T-cell (primary cell): ENCODE measurements around the gene SPHKAP. TPM values are rescaled to one million over a fixed set of nuclear protein-coding genes. Genes with fewer than 3 reads are reported as not detected.

Experiments used
- ATAC-seq, 4 experiments: fragments of 200-7000 bp in 3 of 4; fragments of 150-1000 bp in 1 of 4; cut with Tn5 transposase; replicated peaks in 1 of 4; 1 replicate in 3 of 4; 2 replicates in 1 of 4; pipeline ENCODE4 v1.10.0; 2021; ENCODE audit warnings: moderate library complexity in 3 of 4, mild to moderate bottlenecking in 2 of 4, moderate number of reproducible peaks in 1 of 4
- CTCF ChIA-PET, 2 donors: fragments of 300-600 bp; sonication (Branson Sonifier 250); formaldehyde crosslinking; loops; one replicate each; lab custom pipeline; 2022; ENCODE audit warnings: antibody characterized with exemption in 2 of 2; lab: Charles Lee
- POLR2A ChIA-PET, 2 donors: fragments of 300-600 bp; sonication (Branson Sonifier 250); formaldehyde crosslinking; loops; one replicate each; lab custom pipeline; 2022; ENCODE audit warnings: antibody characterized with exemption in 2 of 2; lab: Charles Lee
- DNase-seq, 35 experiments: peaks; one replicate each; pipeline versions ENCODE4 v3.0.0 to v3.0.0-alpha.2; 2013 to 2023
- H3K27ac ChIP-seq: one replicate; pipeline ENCODE4 v1.5.1; 2013; ENCODE audit warnings: low read length
- H3K27me3 ChIP-seq, 2 experiments: replicated peaks in 1 of 2; 1 replicate in 1 of 2; 2 replicates in 1 of 2; pipeline versions ENCODE4 v1.6.1 to v1.7.0; 2013; ENCODE audit warnings: low read length in 1 of 2, mixed read lengths in 1 of 2; ENCODE audit not compliant: control insufficient read depth in 2 of 2, insufficient read depth in 2 of 2; ENCODE audit errors: extremely low read depth in 1 of 2
- H3K36me3 ChIP-seq, 2 donors: 1 replicate in 1 of 2; 2 replicates in 1 of 2; pipeline versions ENCODE4 v1.6.1 to v1.7.0; 2013; ENCODE audit warnings: low read length in 1 of 2; ENCODE audit not compliant: control insufficient read depth in 2 of 2, insufficient read depth in 1 of 2; ENCODE audit errors: extremely low read depth in 1 of 2
- H3K4me1 ChIP-seq, 2 experiments: 1 replicate in 1 of 2; 2 replicates in 1 of 2; pipeline versions ENCODE4 v1.6.1 to v1.7.0; 2013; ENCODE audit warnings: low read length in 2 of 2, mixed read lengths in 1 of 2; ENCODE audit not compliant: insufficient read depth in 2 of 2, control insufficient read depth in 1 of 2; ENCODE audit errors: extremely low read depth in 1 of 2
- H3K4me3 ChIP-seq, 2 donors: 1 replicate in 1 of 2; 2 replicates in 1 of 2; pipeline versions ENCODE4 v1.5.1 to v1.7.0; 2013; ENCODE audit warnings: mild to moderate bottlenecking in 2 of 2, low read length in 1 of 2, moderate library complexity in 1 of 2; ENCODE audit not compliant: control insufficient read depth in 1 of 2; ENCODE audit errors: extremely low read depth in 1 of 2
- H3K9me3 ChIP-seq: 2 replicates; pipeline ENCODE4 v1.7.0; 2013
- H3K27ac Mint-ChIP-seq, 2 donors: one replicate each; pipeline ENCODE4 v1.8.0; 2020 to 2021; ENCODE audit warnings: mild to moderate bottlenecking in 2 of 2, mixed read lengths in 2 of 2
- H3K27me3 Mint-ChIP-seq, 2 donors: one replicate each; pipeline ENCODE4 v1.8.0; 2021 to 2022; ENCODE audit warnings: mixed read lengths in 2 of 2
- H3K36me3 Mint-ChIP-seq: one replicate; pipeline ENCODE4 v1.8.0; 2021; ENCODE audit warnings: mixed read lengths
- H3K4me1 Mint-ChIP-seq, 3 donors: one replicate each; pipeline ENCODE4 v1.8.0; 2020 to 2022; ENCODE audit warnings: mixed read lengths in 3 of 3, mild to moderate bottlenecking in 1 of 3
- H3K4me3 Mint-ChIP-seq, 3 donors: one replicate each; pipeline ENCODE4 v1.8.0; 2020 to 2022; ENCODE audit warnings: mild to moderate bottlenecking in 3 of 3, mixed read lengths in 3 of 3, moderate library complexity in 3 of 3
- H3K9me3 Mint-ChIP-seq, 3 donors: one replicate each; pipeline ENCODE4 v1.8.0; 2020 to 2022; ENCODE audit warnings: mixed read lengths in 3 of 3
- WGBS: methylation state at CpG from one replicate; pipeline ENCODE4 v1.1.5; 2013; ENCODE audit warnings: missing lambda C conversion rate; ENCODE audit not compliant: insufficient coverage; 5-methylcytosine and 5-hydroxymethylcytosine counted together
- total RNA-seq, 35 experiments: library from RNA in 6 of 35; stranded (reverse) in 6 of 35; fragments of 120-200 nt in 1 of 35; gene quantifications; one replicate each; pipeline versions ENCODE4 v1.2.1 to v1.2.4 and lab custom pipeline; 2013 to 2026

SPHKAP gene
- total RNA-seq, 5 donors from 2014 or later (not counting 1 experiment from before 2014, with no cell fraction given) = not detected

- no peak overlapping the region for H3K4me3 ChIP-seq
- H3K9me3 Mint-ChIP-seq = peaks cover 9 to 10% (median 9%) of the 10 kb centered on the region in 3 donors
- no peaks in the 10 kb centered on the region for H3K4me1 ChIP-seq
- ChIA-PET CTCF (no interaction called here), POLR2A (no interaction called here)
- ATAC-seq (no peak), DNase-seq (no peak)
- H3K27me3 ChIP-seq = no peaks in the 10 kb centered on the region
- H3K4me1 Mint-ChIP-seq = no peaks in the 10 kb centered on the region
- no peak overlapping the region for H3K4me3 Mint-ChIP-seq
- no peaks in the 10 kb centered on the region for H3K27me3 Mint-ChIP-seq
- H3K9me3 ChIP-seq = no peaks in the 10 kb centered on the region
- no peaks in the 10 kb centered on the region for H3K36me3 ChIP-seq
- 74% methylated on average over 4 of the region's 8 CpGs for WGBS
- no peaks in the 10 kb centered on the region for H3K36me3 Mint-ChIP-seq
- no peak overlapping the region for H3K27ac Mint-ChIP-seq
- H3K27ac ChIP-seq = no peak overlapping the region
Observed at GRCh38 chr2:228105526-228106250, 75.8 kb downstream of the SPHKAP start.

DNA sequence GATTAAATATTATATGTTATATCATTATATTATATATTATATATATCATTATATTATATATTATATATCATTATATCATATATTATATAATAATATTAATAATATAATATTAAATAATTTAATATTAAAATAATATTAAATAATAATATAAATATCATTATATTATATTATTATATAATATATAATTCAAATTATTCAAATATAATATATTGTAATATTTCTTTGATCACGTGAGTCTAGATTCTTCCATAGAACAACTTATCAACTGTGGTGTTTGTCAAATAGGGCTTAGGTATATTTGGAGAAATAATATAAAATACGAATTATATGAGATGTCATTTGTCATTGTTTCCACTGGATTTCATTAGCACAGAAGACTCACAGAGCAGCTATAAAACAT, 77.3 kb downstream of the SPHKAP start:
- H3K9me3 ChIP-seq = no peaks in the 10 kb centered on the region
- no peak for DNase-seq
- H3K27me3 ChIP-seq = no peaks in the 10 kb centered on the region
- Mint-ChIP-seq H3K27me3 (no peaks in the 10 kb centered on the region), H3K36me3 (no peaks in the 10 kb centered on the region), H3K4me3 (no peak overlapping the region), H3K27ac (no peak overlapping the region), H3K4me1 (no peaks in the 10 kb centered on the region), H3K9me3 (peaks cover 12 to 18% (median 15%) of the 10 kb centered on the region in 3 donors)
- WGBS = no CpG with 5 or more reads among the region's 2 CpGs
- no peak overlapping the region for H3K4me3 ChIP-seq
- ChIA-PET CTCF (no interaction called here), POLR2A (no interaction called here)
- ATAC-seq = no peak
- H3K4me1 ChIP-seq = no peaks in the 10 kb centered on the region
- H3K36me3 ChIP-seq = no peaks in the 10 kb centered on the region
- H3K27ac ChIP-seq = no peak overlapping the region

GRCh38 chr2:228103379-228103778, 78.1 kb downstream of the SPHKAP start:
- POLR2A ChIA-PET = no interaction called here
- DNase-seq = no peak
- no peak overlapping the region for H3K27ac Mint-ChIP-seq
- no peak for ATAC-seq
- Histone ChIP-seq H3K9me3 (no peaks in the 10 kb centered on the region), H3K36me3 (no peaks in the 10 kb centered on the region), H3K4me1 (no peaks in the 10 kb centered on the region), H3K4me3 (no peak overlapping the region), H3K27ac (no peak overlapping the region), H3K27me3 (no peaks in the 10 kb centered on the region)
- WGBS = 51% methylated on average over 3 of the region's 5 CpGs
- no peaks in the 10 kb centered on the region for H3K27me3 Mint-ChIP-seq
- H3K4me1 Mint-ChIP-seq = no peaks in the 10 kb centered on the region
- no peak overlapping the region for H3K4me3 Mint-ChIP-seq
- peaks cover 17 to 21% (median 20%) of the 10 kb centered on the region in 3 donors for H3K9me3 Mint-ChIP-seq
- no peaks in the 10 kb centered on the region for H3K36me3 Mint-ChIP-seq
- CTCF ChIA-PET = no interaction called here

DNA sequence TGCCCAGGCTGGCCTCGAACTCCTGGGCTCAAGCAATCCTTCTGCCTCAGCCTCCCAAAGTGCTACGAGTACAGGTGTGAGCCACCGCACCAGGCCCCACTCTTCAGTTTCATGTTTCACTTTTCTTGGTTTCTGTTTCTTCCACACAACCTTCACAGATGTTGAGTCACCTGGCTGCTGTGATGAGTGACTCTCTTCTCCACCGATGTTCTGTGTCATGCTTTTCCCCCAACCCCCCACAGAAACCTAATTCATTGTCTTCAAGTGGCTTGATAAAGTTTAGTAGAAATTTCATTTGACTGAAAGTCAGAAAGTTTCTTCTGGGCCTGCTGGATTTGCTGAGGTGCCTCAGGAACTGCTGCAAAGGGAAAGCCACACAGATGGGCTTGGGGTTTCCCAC, 78.5 kb downstream of the SPHKAP start:
- Mint-ChIP-seq H3K4me3 (no peak overlapping the region), H3K9me3 (peaks cover 17 to 21% (median 20%) of the 10 kb centered on the region in 3 donors), H3K4me1 (no peaks in the 10 kb centered on the region), H3K27ac (no peak overlapping the region), H3K27me3 (no peaks in the 10 kb centered on the region), H3K36me3 (no peaks in the 10 kb centered on the region)
- Histone ChIP-seq H3K27me3 (no peaks in the 10 kb centered on the region), H3K9me3 (no peaks in the 10 kb centered on the region), H3K4me1 (no peaks in the 10 kb centered on the region), H3K4me3 (no peak overlapping the region), H3K36me3 (no peaks in the 10 kb centered on the region), H3K27ac (no peak overlapping the region)
- ChIA-PET CTCF (no interaction called here), POLR2A (no interaction called here)
- ATAC-seq (no peak), DNase-seq (no peak)
- WGBS = 38% methylated on average over 2 of the region's 4 CpGs

- ChIA-PET POLR2A (no interaction called here), CTCF (interaction anchor here in 1 of 2 donors (0.6 kb wide), 1 partner anchor 30 kb away, joined by 3 read pairs; no protein-coding TSS in a partner anchor)
- WGBS = 89% methylated on average over 4 of the region's 6 CpGs
- Histone ChIP-seq H3K27ac (no peak overlapping the region), H3K9me3 (no peaks in the 10 kb centered on the region), H3K4me3 (no peak overlapping the region), H3K36me3 (no peaks in the 10 kb centered on the region), H3K27me3 (no peaks in the 10 kb centered on the region), H3K4me1 (no peaks in the 10 kb centered on the region)
- Mint-ChIP-seq H3K4me1 (no peaks in the 10 kb centered on the region), H3K9me3 (peaks cover 8 to 24% (median 16%) of the 10 kb centered on the region in 3 donors), H3K27ac (no peak overlapping the region), H3K27me3 (no peaks in the 10 kb centered on the region), H3K4me3 (no peak overlapping the region), H3K36me3 (no peaks in the 10 kb centered on the region)
- ATAC-seq (no peak), DNase-seq (no peak)
Observed at GRCh38 chr2:228094377-228094921, 87.0 kb downstream of the SPHKAP start.

GRCh38 chr2:228092056-228092455, 89.4 kb downstream of the SPHKAP start:
- ATAC-seq = no peak
- peaks cover 13 to 27% (median 17%) of the 10 kb centered on the region in 3 donors for H3K9me3 Mint-ChIP-seq
- CTCF ChIA-PET = no interaction called here
- no peak overlapping the region for H3K27ac Mint-ChIP-seq
- DNase-seq = no peak
- Histone ChIP-seq H3K9me3 (no peaks in the 10 kb centered on the region), H3K36me3 (no peaks in the 10 kb centered on the region), H3K4me1 (no peaks in the 10 kb centered on the region), H3K4me3 (no peak overlapping the region), H3K27ac (no peak overlapping the region), H3K27me3 (no peaks in the 10 kb centered on the region)
- no peaks in the 10 kb centered on the region for H3K36me3 Mint-ChIP-seq
- no peak overlapping the region for H3K4me3 Mint-ChIP-seq
- POLR2A ChIA-PET = no interaction called here
- H3K4me1 Mint-ChIP-seq = no peaks in the 10 kb centered on the region
- whole genome bisulfite sequencing = no CpG with 5 or more reads among the region's 9 CpGs
- H3K27me3 Mint-ChIP-seq = no peaks in the 10 kb centered on the region
